AG09319 (cell line): ENCODE data around the gene MINAR1.
"Not testable (repeated sequence)": the region's sequence is repeated elsewhere in the genome, so short reads cannot be mapped to it uniquely, and the experiment has no call there.

ENCODE experiments used
- DNase-seq: peaks from one replicate; pipeline ENCODE4 v3.0.0-alpha.2; 2010; ENCODE audit warnings: low read depth; ENCODE audit errors: extremely low read depth
- CTCF ChIP-seq: IDR thresholded peaks from 2 replicates; pipeline ENCODE4 v1.5.1; 2011; ENCODE audit warnings: low read depth, mild to moderate bottlenecking, inconsistent platforms, low read length, moderate library complexity

Gene MINAR1

GRCh38 chr15:79416876-79417275 lies 15.3 kb upstream of the MINAR1 start:
- TF ChIP-seq CTCF, result no peak
- DNase-seq, result no peak

DNA sequence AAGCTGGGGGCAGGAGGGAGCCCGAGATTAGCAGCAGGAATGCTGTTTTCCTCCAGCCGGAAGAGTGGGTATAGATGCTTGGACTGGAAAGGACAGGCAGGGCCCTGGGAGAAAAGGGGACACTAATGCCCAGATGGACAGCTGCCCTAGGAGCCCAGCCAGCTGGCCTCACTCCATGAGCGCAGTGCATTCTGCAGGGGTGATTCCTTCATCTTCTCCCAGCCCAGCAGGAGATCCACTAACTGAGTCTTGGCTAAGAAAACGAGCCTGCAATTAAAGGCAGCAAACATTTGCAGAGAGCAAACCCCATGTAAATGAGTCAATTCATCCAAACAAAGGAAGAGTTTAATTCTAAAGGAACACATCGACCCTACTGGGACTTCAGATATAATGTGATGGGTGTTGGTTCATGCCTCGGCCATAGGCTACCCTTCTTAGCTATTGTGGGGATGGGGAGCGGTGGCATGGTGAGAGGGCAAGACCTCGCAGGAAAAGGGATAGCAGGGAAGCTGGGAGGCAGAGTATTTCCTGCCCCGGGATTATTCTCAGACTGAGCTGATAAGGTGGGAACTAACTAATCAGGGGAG lies 13.3 kb upstream of the MINAR1 start:
- no peak for TF ChIP-seq CTCF
- no peak for DNase-seq

GRCh38 chr15:79425591-79426295 lies 6.4 kb upstream of the MINAR1 start:
- DNase-seq, result no peak
- TF ChIP-seq CTCF, result no peak

DNA sequence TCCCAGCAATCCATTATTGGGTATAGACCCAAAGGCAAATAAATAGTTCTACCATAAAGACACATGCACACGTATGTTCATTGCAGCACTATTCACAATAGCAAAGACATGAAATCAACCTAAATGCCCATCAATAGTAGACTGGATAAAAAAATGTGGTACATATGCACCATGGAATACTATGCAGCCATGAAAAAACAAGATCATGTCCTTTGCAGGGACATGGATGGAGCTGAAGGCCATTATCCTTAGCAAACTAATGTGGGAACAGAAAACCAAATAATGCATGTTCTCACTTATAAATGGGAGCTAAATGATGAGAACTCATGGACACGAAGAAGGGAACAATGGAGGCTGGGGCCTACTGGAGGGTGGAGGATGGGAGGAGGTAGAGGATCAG lies 5.2 kb upstream of the MINAR1 start:
- not testable (repeated sequence) for DNase-seq

- no peak for DNase-seq
- no peak for TF ChIP-seq CTCF
Observed at GRCh38 chr15:79427781-79428598, 4.1 kb upstream of the MINAR1 start.

DNA sequence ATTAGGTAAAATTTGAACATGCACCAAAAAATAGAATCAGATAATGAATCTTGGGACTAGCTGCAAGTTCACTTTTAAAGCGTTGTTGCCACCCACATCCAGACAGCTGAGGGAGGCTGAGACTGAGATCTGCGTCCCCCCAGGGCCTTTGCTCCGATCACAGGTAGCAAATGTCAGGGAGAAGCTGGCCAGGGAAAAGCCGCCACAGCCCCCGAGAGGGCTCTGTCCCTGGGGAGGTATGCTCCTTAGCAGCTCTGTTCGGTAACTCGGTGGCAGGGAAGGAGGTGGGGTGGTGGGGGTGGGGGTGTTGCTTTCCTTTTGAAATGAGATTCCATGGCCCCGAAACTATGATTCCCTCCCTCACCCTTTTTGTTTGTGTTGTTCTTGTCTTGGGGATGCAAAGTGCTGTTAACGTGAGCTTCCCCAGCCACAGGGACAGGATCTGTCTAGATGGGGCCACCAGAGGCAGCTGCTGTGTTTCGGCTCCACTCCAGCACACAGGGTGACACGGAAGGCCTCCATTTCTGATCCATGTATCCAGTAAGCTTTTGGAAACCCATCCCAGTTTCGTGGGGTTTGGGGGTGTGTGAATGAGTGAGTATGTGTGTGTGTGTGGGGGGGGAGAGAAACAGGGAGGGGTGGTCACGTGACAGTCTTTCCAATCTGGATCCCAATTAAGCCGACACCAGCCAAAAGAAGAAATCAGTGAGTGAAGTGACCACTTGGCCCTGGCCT lies 1.1 kb upstream of the MINAR1 start:
- no peak for TF ChIP-seq CTCF
- no peak for DNase-seq

GRCh38 chr15:79432345-79433275 lies 474 bp downstream of the MINAR1 start:
- TF ChIP-seq CTCF, result no peak
- DNase-seq, result no peak
